ENCODE data around the gene UBAC2.
A peak's percentile ranks its signal among the peaks of the same experiment; 100 is the strongest.

The UBAC2 gene

DNA sequence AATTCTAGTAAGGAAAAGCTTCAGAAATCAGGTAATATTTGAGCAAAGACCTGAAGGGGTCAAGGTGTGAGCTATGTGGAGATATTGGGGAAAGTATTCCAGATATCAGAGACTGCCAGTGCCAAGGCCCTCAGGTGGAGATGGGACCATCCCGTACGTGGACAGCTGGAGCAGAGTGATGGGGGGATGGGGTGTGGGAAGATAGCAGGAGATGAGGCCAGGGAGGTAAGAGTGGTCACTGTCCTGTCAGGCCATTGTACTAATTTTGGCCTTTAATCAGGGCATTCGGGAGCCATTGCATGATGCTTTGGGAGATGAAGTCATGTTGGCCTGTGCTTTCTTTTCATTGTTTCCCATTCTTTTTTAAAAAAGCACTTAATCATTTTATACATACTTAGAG lies 70.6 kb downstream of the UBAC2 start:
- no peak for DNase-seq (ENCODE audit: low read depth in 2 of 2)

DNA sequence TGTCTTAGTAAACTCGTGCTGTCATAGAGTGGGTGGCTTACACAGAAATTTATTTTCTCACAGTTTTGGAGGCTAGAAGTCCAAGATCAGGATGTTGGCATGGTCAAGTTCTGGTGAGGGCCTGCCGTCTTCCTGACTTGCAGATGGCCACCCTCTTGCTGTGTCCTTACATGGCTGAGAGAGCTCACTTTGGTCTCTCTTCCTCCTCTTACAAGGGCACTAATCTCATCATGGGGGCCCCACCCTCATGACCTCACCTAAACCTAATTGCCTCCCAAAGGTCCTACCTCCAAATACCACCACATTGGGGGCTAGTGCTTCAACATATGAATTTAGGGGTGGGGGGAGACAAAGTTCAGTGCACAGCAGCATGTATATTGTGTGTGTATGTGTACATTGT lies 71.8 kb downstream of the UBAC2 start:
- DNase-seq (ENCODE audit: low read depth in 2 of 2) = no peak

DNA sequence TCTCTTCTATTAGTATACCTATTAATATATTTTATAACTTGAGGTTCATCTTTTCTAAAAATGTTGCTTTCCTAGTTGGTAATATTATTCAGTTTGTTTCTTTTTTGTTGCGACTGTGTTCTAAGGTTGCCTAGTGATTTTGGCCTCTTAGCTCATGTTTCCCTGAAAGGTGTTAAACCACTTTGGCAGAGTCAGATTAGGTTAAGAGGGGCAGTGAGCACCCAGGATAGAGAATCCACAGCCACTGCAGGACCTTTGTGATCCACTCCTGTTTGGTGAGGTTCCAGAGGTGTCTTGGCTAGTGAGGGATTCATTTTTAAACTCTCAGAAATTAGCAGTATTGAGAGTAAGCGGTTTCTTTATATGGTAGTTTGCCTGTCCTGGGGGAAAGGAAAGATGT lies 72.5 kb downstream of the UBAC2 start:
- DNase-seq (ENCODE audit: low read depth in 2 of 2) = no peak

DNA sequence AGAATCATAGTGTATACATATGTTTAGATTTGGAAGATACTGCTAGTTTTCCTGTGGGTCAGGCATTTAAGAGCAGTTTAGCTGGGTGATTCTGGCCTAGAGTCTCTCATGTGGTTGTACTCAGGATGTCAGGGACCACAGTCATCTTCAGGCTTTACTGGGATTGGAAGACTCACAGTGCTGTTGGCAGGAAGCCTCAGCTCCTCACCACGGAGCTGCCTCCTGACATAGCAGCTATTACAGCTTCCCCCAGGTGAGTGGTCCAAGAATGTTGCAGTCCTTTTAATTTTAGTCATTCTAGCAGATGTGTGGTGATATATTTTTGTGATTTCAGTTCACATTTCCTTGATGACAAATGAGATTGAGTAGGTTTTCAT lies 74.4 kb downstream of the UBAC2 start:
- DNase-seq (ENCODE audit: low read depth in 2 of 2) = no peak

DNA sequence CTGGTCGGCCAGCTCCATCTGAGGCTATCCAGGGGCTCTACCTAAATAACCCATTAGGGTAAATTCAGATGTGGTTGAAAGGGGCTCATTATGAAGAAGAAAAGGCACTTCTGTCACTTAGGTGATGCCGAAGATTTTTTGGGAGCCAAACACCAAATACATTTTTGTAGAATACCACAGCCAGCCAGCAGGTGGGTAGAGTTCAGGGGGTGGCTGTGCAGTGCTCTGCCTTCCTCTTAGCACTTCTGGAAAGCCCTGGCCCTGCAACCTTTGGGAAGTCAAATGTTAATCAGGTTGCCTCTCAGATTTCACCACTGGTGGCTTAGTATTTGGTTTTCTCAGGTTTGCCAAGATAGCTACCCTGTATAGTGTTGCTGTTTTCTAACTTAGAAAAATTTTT lies 76.1 kb downstream of the UBAC2 start:
- no peak for DNase-seq (ENCODE audit: low read depth in 2 of 2)

DNA sequence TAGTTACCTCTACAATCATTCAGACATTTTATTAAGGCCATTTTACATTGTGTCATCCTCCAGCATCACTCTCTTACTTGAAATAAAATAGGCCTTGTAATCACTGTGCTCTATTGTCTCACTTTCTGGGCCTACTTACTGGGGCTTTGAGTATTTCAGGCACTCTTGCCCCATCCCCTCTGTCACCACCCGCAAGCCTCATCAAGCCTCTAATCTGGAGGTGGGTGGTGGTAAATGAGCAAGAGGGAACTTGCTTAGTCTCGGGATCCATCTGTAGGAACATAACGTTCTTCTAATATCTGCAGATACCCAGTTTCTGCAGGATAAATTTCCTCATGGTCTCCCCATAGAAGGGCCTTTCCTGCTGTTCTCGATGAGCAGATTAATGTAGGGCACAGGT lies 77.0 kb downstream of the UBAC2 start:
- no peak for DNase-seq (ENCODE audit: low read depth in 2 of 2)

DNA sequence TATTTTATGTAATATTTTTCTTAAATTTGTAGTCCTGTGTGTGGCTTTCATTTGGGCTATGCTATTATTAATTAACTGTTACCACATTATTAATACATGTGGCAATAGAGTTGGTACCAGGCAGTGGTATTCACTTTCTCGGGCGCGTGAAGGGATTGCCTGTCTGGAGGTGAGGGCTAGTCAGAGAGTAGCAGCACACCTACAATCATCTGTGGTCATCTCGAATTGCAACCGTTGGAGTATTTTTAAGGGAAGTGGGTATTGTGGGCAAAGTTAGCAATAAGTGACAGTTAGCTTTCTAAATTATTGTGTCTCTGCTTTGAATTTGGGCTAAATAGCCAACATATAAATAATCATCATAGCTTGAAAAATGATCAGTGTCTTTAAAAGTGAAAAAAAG lies 77.5 kb downstream of the UBAC2 start:
- DNase-seq (ENCODE audit: low read depth in 2 of 2) = no peak

DNA sequence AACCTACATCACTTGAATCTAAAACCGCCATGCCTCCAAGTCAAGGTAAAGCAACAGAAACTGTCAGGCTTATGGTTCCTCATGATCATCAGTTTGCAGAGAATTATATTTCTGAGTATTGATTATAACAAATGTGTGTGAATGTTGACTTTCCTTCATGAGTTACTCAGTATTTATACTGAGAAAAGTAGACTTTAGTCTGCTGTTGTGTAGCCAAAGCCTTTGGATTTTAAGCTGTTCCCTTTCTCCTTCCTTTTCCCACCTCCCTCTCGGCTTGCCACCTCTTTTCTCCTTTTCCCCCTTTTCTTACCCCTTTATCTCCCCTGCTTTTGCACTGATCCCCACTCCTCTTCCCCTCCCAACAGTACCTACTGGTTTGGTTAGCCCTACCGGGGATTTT lies 78.2 kb downstream of the UBAC2 start:
- no peak for DNase-seq (ENCODE audit: low read depth in 2 of 2)

DNA sequence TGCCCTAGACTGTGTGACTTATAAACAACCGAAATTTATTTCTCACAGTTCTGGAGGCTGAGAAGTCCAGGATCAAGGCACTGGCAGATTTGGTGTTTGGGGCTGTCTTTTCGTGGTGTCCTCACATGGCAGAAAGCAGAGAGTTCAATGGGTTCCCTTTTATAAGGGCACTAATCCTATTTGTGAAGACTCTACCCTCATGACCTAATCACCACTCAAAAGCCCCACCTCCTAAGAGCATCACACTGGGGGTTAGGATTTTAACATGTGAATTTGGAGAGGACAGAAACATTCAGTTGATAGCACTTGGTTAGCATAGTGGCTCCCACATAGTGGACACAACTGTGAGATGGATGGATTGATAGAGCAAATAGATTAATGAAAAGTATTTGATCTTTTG lies 79.0 kb downstream of the UBAC2 start:
- no peak for DNase-seq (ENCODE audit: low read depth in 2 of 2)

DNA sequence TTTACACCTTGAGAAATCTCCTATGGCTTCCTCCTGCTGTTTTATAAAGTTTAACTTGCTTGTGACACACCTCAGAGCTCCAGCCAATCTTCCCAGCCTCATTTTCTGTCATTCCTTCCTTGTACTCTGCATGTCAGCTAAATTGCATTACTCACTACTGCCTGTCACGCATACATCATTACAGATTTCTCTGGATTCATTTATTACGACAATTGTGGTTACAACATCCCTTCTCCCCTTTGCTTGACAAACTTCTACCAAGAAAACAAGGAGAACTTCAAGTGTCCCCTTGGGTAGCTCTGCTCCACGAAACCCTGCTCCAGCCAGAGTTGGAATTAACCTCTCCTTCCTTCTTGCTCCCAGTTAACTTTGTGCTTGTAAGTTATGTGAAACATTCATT lies 79.5 kb downstream of the UBAC2 start:
- DNase-seq (ENCODE audit: low read depth in 2 of 2) = no peak

DNA sequence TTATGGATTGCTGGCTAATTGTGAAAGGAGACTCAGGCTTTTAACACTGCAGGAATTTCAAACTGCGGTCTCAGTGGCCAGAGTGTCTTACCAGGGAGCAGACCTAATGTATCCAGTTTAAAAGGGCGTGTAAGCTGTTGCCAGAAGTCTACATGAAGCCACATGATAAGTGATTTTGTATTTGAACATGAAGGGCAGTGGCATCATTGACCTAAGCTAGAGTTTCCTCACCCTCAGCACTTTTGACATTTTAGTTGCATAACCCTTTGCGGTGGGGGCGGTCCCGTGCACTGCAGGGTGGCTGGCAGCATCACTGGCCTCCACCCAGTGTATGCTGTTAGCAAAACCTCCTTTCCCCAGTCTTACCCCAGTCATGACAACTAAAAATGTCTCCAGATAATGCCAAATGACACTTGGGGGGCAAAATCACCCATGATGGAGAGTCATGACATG lies 81.2 kb downstream of the UBAC2 start:
- peak in 1 of 2 donors; percentile 24 for DNase-seq (ENCODE audit: low read depth in 2 of 2)

DNA sequence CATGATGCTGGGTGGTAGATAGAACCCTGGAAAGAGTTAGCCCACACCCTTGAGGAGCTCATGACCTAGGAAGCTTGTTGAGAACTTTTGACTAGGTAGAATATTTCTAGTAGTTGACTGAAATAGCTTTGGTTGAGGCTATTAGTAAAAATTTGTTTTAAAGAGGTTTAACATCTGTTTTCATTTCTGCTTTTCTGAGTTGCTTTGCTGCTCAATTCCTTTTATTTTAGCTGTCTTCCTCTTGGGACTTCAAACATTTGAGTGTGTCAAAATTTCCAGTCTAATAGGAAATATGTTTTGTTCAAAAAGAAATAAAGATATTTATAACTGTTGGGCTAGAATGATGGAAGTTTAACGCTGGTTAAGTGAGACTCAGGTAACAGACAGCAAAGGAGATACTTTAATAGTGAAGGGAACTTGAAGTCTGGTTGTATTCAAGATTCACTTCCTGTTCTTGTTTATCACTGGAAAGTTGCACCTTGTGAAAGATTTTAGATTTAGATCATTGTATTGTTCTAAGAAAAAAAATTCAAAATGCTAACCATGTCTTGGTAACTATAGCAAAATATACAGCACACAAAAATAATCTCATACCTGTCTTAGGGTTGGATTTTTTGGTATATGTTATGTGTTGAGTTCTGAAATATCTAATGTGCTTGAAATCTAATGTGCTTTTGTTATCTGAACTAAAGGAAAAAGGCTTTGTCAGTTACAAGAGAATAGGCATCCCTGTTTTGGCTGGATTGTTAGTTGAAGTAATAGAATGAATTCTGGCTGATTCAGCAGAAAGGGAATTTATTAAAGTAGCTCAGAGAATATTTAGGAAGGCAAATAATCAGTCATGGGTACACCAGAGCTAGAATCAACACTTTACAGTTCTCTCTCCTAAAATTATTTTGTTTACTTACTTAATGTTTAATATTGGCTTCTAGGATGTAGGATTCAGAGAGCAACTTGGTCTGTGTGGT lies 81.9 kb downstream of the UBAC2 start:
- no peak for DNase-seq (ENCODE audit: low read depth in 2 of 2)

DNA sequence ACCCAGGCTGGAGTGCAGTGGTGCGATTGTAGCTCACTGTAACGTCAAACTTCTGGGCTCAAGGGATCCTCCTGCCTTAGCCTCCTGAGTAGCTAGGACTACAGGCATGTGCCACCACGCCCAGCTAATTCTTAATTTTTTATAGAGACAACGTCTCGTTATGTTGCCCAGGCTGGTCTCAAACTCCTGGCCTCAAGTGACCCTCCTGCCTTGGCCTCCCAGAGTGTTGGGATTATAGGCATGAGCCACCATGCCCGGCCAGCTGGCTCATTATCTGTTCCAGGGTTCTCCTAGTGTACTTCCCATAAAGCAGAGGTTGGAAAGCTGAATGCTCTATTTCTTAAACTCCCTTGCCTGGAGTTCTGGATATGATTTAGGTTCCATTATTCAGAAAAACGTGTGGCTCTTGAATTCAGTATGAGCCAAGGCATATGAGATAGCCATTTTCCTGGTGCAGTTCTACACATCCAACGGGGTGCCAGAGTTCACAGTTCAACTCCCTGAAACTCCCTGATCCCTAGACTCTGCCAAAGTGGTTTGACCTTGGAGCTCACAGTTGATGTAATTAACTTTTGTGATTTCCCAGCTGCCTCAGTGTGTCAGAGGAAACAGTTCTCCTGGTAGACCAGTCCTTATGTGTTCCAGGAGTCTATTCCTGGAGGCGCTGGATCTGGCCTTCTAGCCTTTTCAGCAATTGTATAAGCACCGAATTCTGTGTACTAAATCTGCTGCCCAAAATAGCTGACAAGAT lies 85.0 kb downstream of the UBAC2 start:
- DNase-seq (ENCODE audit: low read depth in 2 of 2) = no peak

DNA sequence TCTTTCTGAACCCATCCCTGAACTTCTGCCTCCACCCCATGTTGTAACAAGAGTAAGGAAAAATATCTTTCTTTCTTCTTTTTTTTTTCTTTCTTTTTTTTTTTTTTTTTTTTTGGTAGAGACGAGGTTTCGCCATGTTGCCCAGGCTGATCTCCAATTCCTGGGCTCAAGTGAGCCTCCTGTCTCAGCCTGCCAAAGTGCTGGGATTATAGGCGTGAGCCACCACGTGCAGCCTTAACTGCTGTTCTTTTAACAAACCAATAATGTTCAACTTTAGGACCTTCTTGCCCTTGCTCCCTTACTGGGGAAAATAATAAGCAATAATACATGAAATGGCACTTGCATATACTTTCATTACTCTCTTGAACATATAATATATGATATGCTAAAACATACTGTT lies 86.9 kb downstream of the UBAC2 start:
- DNase-seq (ENCODE audit: low read depth in 2 of 2) = no peak

DNA sequence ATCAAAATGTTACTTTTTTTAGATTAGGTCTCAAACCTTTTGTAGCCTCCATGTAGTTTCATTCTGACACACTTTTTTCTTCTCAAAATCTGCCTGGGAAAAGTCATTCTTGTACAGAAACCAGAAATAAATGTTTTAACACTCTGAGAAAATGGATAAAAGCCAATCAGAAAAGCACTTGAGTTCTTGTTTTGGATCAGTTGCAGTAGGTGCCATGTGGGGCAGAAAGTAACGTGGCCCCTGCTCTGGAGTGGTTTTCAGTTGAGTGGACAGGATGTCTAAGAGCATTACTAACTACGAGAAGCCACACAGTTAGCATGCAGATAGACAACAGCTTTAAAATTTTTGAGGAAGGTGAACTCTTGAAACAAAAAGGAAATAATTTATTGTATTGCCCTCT lies 87.4 kb downstream of the UBAC2 start:
- no peak for DNase-seq (ENCODE audit: low read depth in 2 of 2)

DNA sequence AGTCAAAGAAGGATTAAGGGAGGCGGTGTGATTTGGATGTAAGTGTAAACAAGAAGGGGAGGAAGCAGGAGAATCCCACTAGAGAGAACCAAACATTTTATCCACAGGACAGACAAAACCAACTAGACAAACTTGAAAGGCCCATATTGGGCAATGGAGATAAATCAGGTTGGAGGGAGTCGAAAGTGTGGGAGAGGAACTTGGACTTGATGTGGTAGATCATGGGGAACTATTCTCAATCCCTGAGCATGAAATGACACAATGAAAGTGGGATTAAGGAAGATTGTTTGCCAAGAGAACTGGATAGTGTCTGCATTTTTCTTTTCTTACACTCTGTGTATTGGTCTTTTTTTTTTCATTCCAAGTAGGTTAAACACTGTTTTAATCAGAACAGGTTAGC lies 88.6 kb downstream of the UBAC2 start:
- no peak for DNase-seq (ENCODE audit: low read depth in 2 of 2)

DNA sequence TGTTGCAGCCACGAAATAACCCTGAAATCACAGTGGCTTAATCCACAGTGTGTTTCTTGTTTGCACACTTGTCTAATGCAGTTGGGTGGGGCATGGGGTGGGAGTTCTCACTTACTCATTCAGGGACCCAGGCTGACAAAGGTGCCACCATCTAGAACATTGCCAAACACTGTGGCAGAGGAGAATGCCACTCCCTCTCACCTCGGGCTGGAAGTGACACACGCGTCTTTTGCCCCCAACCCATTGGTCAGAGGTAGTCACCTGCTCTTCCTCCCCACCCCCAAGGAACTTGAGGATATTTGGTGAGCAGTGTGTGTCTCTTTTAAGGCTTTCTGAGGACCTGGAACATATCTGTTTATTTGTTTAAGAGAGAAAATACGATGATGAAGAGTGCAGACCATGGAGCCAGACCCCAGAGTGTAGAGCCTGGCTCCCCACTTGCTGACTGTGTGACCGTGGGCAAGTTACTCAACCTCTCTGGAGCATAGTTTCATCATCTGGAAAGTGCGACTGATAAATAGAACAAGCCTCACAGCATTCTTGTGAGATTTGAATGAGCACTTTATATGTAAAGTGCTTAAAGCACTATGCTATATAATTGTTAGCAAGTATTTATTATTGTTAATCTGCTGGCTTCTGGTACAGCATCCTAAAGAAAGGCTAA lies 89.2 kb downstream of the UBAC2 start:
- peak; percentile 25 to 36 for DNase-seq (ENCODE audit: low read depth in 2 of 2)

DNA sequence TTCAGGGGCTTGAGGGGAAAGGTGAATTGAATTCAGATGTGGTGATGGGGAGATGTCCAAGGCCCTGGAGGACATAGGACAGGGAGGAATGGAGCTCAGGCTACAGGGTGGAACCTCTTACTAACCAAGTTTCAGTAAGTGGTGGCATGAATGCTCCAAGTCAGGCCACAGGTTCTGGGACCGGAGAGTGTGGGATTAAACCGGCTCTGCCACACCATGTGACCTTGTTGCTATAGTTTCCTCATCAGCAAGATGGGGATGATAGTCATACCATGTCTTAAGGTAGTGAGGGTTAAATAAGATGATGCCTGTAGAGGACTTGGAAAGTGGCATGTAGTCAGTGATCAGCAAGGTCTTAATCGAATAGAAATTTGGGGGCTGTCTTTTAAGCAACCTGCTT lies 90.2 kb downstream of the UBAC2 start:
- no peak for DNase-seq (ENCODE audit: low read depth in 2 of 2)

DNA sequence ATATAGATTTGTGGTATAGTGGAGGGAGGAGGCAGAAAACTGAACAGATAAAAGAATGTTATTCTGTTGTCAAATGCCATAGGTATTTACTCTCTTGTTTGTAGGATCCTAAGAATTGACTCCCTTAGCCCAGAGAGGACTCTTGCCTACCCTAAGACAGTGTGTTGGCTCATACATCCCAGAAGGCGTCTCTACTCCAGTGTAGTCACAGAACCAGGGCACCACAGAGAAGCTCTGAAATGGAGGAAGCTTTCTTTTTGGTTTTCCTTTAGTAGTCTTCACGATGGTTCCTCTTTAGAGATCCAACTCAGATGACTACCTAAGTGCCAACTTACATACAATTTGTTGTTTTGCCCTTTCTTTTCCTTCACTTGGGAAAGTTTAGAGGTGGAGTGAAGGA lies 92.5 kb downstream of the UBAC2 start:
- no peak for DNase-seq (ENCODE audit: low read depth in 2 of 2)

DNA sequence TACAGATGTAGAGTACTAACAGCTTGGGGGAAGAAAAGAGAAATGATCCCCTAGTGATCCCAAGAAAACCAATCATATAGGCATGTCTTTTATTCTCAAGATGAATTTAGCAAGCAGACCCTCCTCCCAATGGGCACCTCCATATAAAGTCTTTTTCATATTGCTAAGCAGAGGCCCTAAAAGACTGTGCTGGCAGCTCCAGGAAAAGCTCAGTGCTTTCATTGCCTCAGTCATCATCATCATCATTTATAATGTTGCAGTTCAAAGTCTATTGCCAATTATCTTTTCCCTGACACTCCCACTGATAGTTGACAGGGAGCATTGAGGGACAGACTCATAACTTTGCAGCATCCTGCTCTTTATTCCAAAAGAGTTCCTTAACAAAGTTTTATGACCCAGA lies 93.5 kb downstream of the UBAC2 start:
- DNase-seq (ENCODE audit: low read depth in 2 of 2) = no peak

DNA sequence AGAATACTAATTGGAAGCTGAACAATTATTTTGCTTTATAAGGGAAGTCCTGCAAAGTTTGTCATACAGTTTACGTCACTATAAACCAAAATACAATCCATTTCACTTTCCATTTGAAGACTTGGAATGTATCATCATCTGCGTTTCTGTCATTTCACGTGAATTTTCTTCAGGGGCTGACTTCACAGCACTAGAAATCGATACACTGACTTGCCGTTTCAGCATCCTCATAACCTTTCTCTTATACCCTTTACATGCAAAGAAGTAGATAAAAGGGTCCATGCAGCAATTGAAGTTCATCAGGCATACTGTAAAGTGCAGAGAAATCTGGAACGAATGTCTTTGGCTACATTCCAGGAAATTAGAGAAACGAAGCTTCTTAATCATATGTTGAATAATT lies 94.3 kb downstream of the UBAC2 start:
- DNase-seq (ENCODE audit: low read depth in 2 of 2) = no peak

DNA sequence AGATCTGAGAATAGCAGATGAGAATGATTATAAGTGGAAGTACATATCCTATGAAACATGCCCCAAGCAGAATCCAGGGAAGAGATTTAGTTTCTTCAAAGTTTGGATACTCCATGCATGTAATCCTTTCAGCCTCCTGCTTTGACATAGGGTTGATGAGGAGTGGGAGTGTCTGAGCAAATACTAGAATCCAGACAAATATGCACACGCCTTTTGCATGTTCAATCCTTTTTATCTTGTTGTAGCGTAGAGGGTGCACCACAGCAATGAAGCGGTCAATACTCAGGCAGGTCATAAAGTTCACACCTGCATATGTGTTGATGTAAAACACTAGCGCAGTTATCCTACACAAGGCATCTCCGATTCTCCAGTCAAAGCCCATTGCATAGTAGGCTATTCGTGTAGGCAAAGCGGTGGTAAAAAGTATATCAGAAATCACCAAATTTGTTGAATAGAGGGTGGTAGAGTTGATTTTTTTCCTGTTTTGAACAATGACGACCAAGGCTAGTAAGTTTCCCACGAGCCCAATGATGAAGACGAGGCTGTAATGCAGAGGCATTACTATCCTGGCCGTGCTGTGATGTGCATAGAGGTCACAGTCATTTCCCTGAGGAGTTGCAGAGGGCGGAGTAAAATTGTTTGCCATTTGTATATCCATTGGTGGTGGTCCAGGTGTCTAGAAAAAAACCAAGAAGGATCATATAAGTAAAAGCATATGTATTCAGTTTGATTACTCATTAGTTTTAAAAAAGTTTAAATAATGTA lies 95.0 kb downstream of the UBAC2 start:
- no peak for DNase-seq (ENCODE audit: low read depth in 2 of 2)

Measured in stimulated activated CD8-positive, alpha-beta memory T cell treated with anti-CD3 and anti-CD28 coated beads, Interleukin-15, amount 100 ng/mL, for 4 hours (primary cell).